Measurements from ENCODE around the gene DUS4L.

DUS4L gene

DNA sequence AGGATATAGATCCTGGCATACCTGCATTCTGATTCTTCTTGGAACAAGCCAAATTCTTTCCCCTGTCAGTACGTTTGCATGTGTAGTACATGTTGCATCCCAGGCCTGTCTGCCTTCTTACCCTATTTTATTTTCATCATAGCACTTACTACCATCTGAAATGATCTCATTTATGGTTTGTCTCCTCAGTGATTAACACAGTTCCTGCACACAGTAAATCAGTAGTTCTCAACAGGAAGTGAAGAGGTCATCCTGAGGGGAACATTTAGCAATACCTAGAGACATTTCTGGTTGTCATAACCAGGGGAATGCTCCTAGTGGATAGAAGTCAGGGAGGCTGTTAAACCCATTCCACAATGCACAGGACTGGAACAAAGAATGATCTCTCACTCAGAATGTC lies 58.7 kb downstream of the DUS4L start:
- no peak for DNase-seq

DNA sequence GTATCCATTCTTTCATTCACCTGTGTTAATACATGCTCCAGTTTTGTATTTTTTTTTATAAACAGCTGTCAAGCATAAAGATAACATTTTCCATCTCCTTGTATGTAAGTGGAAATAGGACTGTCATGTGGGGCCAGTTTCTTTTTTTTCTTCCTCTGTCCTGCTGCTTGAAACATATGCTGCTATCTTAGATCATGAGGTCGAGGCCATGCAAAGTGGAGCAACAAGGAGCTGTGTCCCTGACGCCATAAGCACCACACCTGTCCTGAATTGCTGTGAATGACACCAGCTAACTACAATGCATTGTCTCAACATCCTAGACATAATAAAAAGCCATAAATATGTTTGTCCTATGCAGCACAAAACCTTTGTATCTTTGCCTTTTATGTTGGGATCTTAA lies 59.1 kb downstream of the DUS4L start:
- DNase-seq = no peak

- DNase-seq = no peak
Observed at GRCh38 chr7:107627002-107627401, 63.2 kb downstream of the DUS4L start.

Data from activated CD8-positive, alpha-beta memory T cell treated with anti-CD3 and anti-CD28 coated beads, Interleukin-2, amount 50 U/mL, for 48 hours (primary cell).